ENCODE data around the gene E4F1. TPM values are rescaled to one million over a fixed set of nuclear protein-coding genes. Genes with fewer than 3 reads are reported as not detected.

E4F1 gene
- total and polyA plus RNA-seq, 2 experiments from 2014 or later: 13.5 to 32.7 TPM

- Histone ChIP-seq H3K4me2 (ENCODE audit: unreplicated experiment) (no peak overlapping the region), H3K4me3 (no peak overlapping the region), H4K20me1 (ENCODE audit: insufficient read depth) (no peaks in the 10 kb centered on the region), H3K9me2 (ENCODE audit: insufficient read depth) (no peaks in the 10 kb centered on the region), H3K27ac (no peak overlapping the region), H3K4me1 (ENCODE audit: insufficient read depth) (peaks cover 14% of the 10 kb centered on the region), H3K79me2 (ENCODE audit: insufficient read depth) (peaks cover 45% of the 10 kb centered on the region), H3F3A (ENCODE audit: insufficient read depth) (no peaks in the 10 kb centered on the region), H3K9ac (no peak overlapping the region), H3K27me3 (replicated peaks; ENCODE audit: insufficient read depth) (no peaks in the 10 kb centered on the region), H3K36me3 (ENCODE audit: low read depth) (no peaks in the 10 kb centered on the region; the same call in 1 of the 2 replicates), H3K9me3 (ENCODE audit: low read depth) (no peaks in the 10 kb centered on the region), H2AFZ (no peak overlapping the region)
- 92 to 96% methylated on average over 18 to 23 of the region's 23 CpGs for WGBS, 2 experiments (ENCODE audit: low coverage in 1 of 2, low lambda C conversion rate in 2 of 2, missing lambda C conversion rate in 2 of 2)
- in situ Hi-C loops (cut with MboI): no loop called here
- DNase-seq: no peak
- TF ChIP-seq EZH2 (IDR thresholded peaks at IDR 0.05; ENCODE audit: insufficient read depth, poor library complexity, severe bottlenecking) (no peak), EZH2phosphoT487 (IDR thresholded peaks at IDR 0.05; ENCODE audit: insufficient read depth, low read depth) (no peak)
These were observed 6.3 kb downstream of the E4F1 start for GRCh38 chr16:2229632-2230250.

DNA sequence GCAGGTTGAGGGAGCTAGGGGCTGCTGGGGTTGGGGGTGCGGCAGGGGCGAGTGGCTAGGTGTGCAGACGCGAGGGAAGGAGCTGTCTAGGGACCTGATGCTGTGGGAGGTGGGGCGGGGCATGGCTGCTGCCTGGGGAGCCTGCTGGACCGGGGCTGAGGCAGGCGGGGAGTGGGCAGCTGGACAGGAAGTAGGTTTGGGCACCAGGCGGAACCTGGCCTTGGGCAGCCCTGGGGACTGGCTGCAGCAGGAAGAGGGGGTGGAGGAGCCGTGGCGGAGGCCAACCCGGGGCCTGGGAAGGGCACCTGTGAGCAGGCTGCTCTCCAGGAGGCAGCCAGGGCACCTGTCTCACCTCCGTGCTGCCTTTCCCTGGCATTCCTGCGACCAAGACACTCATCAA lies 7.0 kb downstream of the E4F1 start:
- H4K20me1 ChIP-seq (ENCODE audit: insufficient read depth): no peaks in the 10 kb centered on the region
- peaks cover 11% of the 10 kb centered on the region for H3K4me1 ChIP-seq (ENCODE audit: insufficient read depth)
- H3K9me2 ChIP-seq (ENCODE audit: insufficient read depth): no peaks in the 10 kb centered on the region
- H3K4me3 ChIP-seq: no peak overlapping the region
- no peak overlapping the region for H3K27ac ChIP-seq
- TF ChIP-seq EZH2 (IDR thresholded peaks at IDR 0.05; ENCODE audit: insufficient read depth, poor library complexity, severe bottlenecking) (no peak), EZH2phosphoT487 (IDR thresholded peaks at IDR 0.05; ENCODE audit: insufficient read depth, low read depth) (no peak)
- no peak for DNase-seq
- H3K79me2 ChIP-seq (ENCODE audit: insufficient read depth): peaks cover 38% of the 10 kb centered on the region
- H2AFZ ChIP-seq: no peak overlapping the region
- no peaks in the 10 kb centered on the region for H3K27me3 ChIP-seq (replicated peaks; ENCODE audit: insufficient read depth)
- in situ Hi-C loops (cut with MboI): no loop called here
- no peaks in the 10 kb centered on the region; the same call in 1 of the 2 replicates for H3K36me3 ChIP-seq (ENCODE audit: low read depth)
- WGBS, 2 experiments (ENCODE audit: low coverage in 1 of 2, low lambda C conversion rate in 2 of 2, missing lambda C conversion rate in 2 of 2): 86 to 90% methylated on average over 7 to 13 of the region's 13 CpGs
- H3K9ac ChIP-seq: no peak overlapping the region
- H3K4me2 ChIP-seq (ENCODE audit: unreplicated experiment): no peak overlapping the region
- no peaks in the 10 kb centered on the region for H3F3A ChIP-seq (ENCODE audit: insufficient read depth)
- no peaks in the 10 kb centered on the region for H3K9me3 ChIP-seq (ENCODE audit: low read depth)

DNA sequence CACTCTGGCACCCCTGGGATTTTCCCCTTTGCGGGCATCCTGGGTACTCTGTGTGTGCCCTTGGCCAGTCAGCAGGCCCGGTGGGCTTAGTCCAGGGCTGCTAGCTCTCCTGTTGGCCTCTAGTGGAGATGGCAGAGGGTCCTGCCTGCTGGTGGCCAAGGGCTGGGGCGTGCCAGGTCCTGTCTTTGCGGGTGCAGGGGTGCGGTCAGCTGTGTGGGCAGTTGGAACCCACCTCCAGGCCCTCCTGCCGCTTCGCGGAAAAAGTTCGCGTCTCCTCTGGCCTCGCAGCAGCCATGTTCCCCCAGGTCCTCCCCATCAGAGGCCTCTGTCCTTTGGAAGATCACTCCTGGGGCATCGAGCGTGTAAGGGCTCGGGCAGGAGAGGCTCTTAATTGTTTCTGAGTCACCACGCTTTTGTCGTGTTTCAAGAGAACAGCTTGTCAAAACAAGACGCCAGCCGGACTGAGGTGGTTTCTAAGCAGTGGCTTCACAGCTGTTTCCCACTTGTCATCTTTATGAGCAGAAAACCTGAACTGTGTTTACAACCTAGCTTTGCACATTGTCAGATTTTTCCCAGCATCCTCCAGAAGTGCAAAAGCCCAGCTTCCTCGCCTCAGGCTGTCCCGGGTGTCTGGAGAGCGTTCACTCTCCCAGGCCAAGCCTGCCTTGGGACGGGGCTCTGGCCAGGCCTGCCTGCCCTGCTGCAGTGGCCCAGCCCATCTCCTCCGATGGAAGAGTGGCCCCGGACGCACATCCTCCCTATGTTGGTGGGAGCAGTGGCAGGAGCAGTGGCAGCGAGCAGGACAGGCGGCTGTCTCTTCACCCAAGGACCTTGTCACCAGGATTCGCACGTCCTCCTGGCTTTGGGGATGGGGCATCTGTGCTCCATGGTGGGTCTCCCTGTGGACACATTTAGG lies 7.9 kb downstream of the E4F1 start:
- no peaks in the 10 kb centered on the region for H4K20me1 ChIP-seq (ENCODE audit: insufficient read depth)
- H3K36me3 ChIP-seq (ENCODE audit: low read depth): no peaks in the 10 kb centered on the region; the same call in 1 of the 2 replicates
- no peaks in the 10 kb centered on the region for H3K9me3 ChIP-seq (ENCODE audit: low read depth)
- in situ Hi-C loops (cut with MboI): no loop called here
- peaks cover 4% of the 10 kb centered on the region for H3K4me1 ChIP-seq (ENCODE audit: insufficient read depth)
- no peak overlapping the region for H3K4me3 ChIP-seq
- WGBS, 2 experiments (ENCODE audit: low coverage in 1 of 2, low lambda C conversion rate in 2 of 2, missing lambda C conversion rate in 2 of 2): 86% methylated on average over 27 to 29 of the region's 29 CpGs
- H2AFZ ChIP-seq: no peak overlapping the region
- H3F3A ChIP-seq (ENCODE audit: insufficient read depth): no peaks in the 10 kb centered on the region
- H3K9me2 ChIP-seq (ENCODE audit: insufficient read depth): no peaks in the 10 kb centered on the region
- no peak overlapping the region for H3K9ac ChIP-seq
- no peak overlapping the region for H3K4me2 ChIP-seq (ENCODE audit: unreplicated experiment)
- H3K27me3 ChIP-seq (replicated peaks; ENCODE audit: insufficient read depth): no peaks in the 10 kb centered on the region
- H3K27ac ChIP-seq: no peak overlapping the region
- DNase-seq: no peak
- H3K79me2 ChIP-seq (ENCODE audit: insufficient read depth): peaks cover 29% of the 10 kb centered on the region
- TF ChIP-seq EZH2 (IDR thresholded peaks at IDR 0.05; ENCODE audit: insufficient read depth, poor library complexity, severe bottlenecking) (no peak), EZH2phosphoT487 (IDR thresholded peaks at IDR 0.05; ENCODE audit: insufficient read depth, low read depth) (no peak)

GRCh38 chr16:2232094-2232990 lies 9.0 kb downstream of the E4F1 start:
- no peak for DNase-seq
- H3K36me3 ChIP-seq (ENCODE audit: low read depth): no peaks in the 10 kb centered on the region; the same call in 1 of the 2 replicates
- no peaks in the 10 kb centered on the region for H3F3A ChIP-seq (ENCODE audit: insufficient read depth)
- H3K4me2 ChIP-seq (ENCODE audit: unreplicated experiment): no peak overlapping the region
- H3K4me3 ChIP-seq: no peak overlapping the region
- no peak overlapping the region for H2AFZ ChIP-seq
- in situ Hi-C loops (cut with MboI): no loop called here
- no peak for TF ChIP-seq EZH2phosphoT487 (IDR thresholded peaks at IDR 0.05; ENCODE audit: insufficient read depth, low read depth)
- TF ChIP-seq EZH2 (IDR thresholded peaks at IDR 0.05; ENCODE audit: insufficient read depth, poor library complexity, severe bottlenecking): no peak
- no peaks in the 10 kb centered on the region for H3K9me3 ChIP-seq (ENCODE audit: low read depth)
- H4K20me1 ChIP-seq (ENCODE audit: insufficient read depth): no peaks in the 10 kb centered on the region
- no peaks in the 10 kb centered on the region for H3K27me3 ChIP-seq (replicated peaks; ENCODE audit: insufficient read depth)
- H3K9ac ChIP-seq: no peak overlapping the region
- H3K79me2 ChIP-seq (ENCODE audit: insufficient read depth): peaks cover 19% of the 10 kb centered on the region
- H3K4me1 ChIP-seq (ENCODE audit: insufficient read depth): no peaks in the 10 kb centered on the region
- no peaks in the 10 kb centered on the region for H3K9me2 ChIP-seq (ENCODE audit: insufficient read depth)
- H3K27ac ChIP-seq: no peak overlapping the region
- 91 to 92% methylated on average over 28 to 37 of the region's 41 CpGs for WGBS, 2 experiments (ENCODE audit: low coverage in 1 of 2, low lambda C conversion rate in 2 of 2, missing lambda C conversion rate in 2 of 2)
